ENCODE measurements around the gene CMTM7. TPM values are rescaled to one million over a fixed set of nuclear protein-coding genes. Genes with fewer than 3 reads are reported as not detected.

Gene CMTM7
- polyA plus RNA-seq, 1 of the 3 experiments (the other 2 are of a cell fraction) = 50.1 TPM

- TF ChIP-seq REST (IDR thresholded peaks at IDR 0.05; ENCODE audit: low read depth, low read length) = no peak
- TF ChIP-seq, protein P1, sequence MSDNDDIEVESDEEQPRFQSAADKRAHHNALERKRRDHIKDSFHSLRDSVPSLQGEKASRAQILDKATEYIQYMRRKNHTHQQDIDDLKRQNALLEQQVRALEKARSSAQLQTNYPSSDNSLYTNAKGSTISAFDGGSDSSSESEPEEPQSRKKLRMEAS (IDR thresholded peaks at IDR 0.05; ENCODE audit: low read depth) = no peak
- no peak for TF ChIP-seq FOXJ3 (CRISPR knock-in tag; IDR thresholded peaks at IDR 0.05)
- no peak for TF ChIP-seq YY1 (IDR thresholded peaks at IDR 0.05; ENCODE audit: low read depth)
- no peak for TF ChIP-seq RCOR1 (IDR thresholded peaks at IDR 0.05; ENCODE audit: low read length)
- 89% methylated on average over 2 of the region's 2 CpGs for WGBS (ENCODE audit: low lambda C conversion rate)
- H3K36me3 ChIP-seq (replicated peaks in 1 of 2; ENCODE audit: control insufficient read depth in 1 of 2, insufficient read depth in 2 of 2, low read length in 1 of 2) = no peaks in the 10 kb centered on the region
- H3K9ac ChIP-seq = no peak overlapping the region
- 0 out of 4 replicates have a peak overlapping the region, but pooled peaks of 1 of the 2 experiments have one; percentile 7 for H3K27ac ChIP-seq (ENCODE audit: low read depth in 2 of 2, low read length in 1 of 2)
- POLR2A ChIA-PET = no interaction called here
- H3K9me3 ChIP-seq = no peaks in the 10 kb centered on the region
- no peak overlapping the region for H3K4me2 ChIP-seq
- H3K27me3 ChIP-seq (ENCODE audit: insufficient read depth) = no peaks in the 10 kb centered on the region
- H3K4me1 ChIP-seq (ENCODE audit: control insufficient read depth in 1 of 2, insufficient read depth in 2 of 2, low read depth in 1 of 2, low read length in 1 of 2) = peaks cover 0 to 12% of the 10 kb centered on the region in 2 experiments; a peak in 1 of 4 replicates
- H3K9me2 ChIP-seq = no peaks in the 10 kb centered on the region
- peaks cover 68% of the 10 kb centered on the region for H3K79me2 ChIP-seq (ENCODE audit: insufficient read depth)
- H2AFZ ChIP-seq (ENCODE audit: low read depth) = no peak overlapping the region
- no peaks in the 10 kb centered on the region for H4K20me1 ChIP-seq (ENCODE audit: insufficient read depth)
- no peak overlapping the region for H3K4me3 ChIP-seq (ENCODE audit: low read depth in 2 of 2, low read length in 1 of 2)
- peaks cover 14% of the 10 kb centered on the region for H3F3A ChIP-seq (replicated peaks; ENCODE audit: insufficient read depth)
- DNase-seq = no peak
- CTCF ChIA-PET = interaction anchor here (1.1 to 4.4 kb wide), 3 partner anchors 10 to 72 kb away, joined by 4 to 34 read pairs (median 9); no protein-coding TSS in a partner anchor
These were observed 3.8 kb downstream of the CMTM7 start for GRCh38 chr3:32395496-32395895.

- CTCF ChIA-PET = interaction anchor here (0.8 to 4.4 kb wide), 5 partner anchors 14 to 221 kb away, joined by 3 to 34 read pairs (median 4); no protein-coding TSS in a partner anchor
- WGBS (ENCODE audit: low lambda C conversion rate) = 70% methylated on average over 2 of the region's 2 CpGs
- Histone ChIP-seq H3K79me2 (ENCODE audit: insufficient read depth) (peaks cover 82% of the 10 kb centered on the region), H3K9ac (no peak overlapping the region), H3K4me3 (ENCODE audit: low read depth in 2 of 2, low read length in 1 of 2) (no peak overlapping the region), H4K20me1 (ENCODE audit: insufficient read depth) (no peaks in the 10 kb centered on the region), H3K9me3 (no peaks in the 10 kb centered on the region), H3K4me2 (no peak overlapping the region), H3F3A (replicated peaks; ENCODE audit: insufficient read depth) (peaks cover 21% of the 10 kb centered on the region), H3K27me3 (ENCODE audit: insufficient read depth) (no peaks in the 10 kb centered on the region), H3K36me3 (replicated peaks in 1 of 2; ENCODE audit: control insufficient read depth in 1 of 2, insufficient read depth in 2 of 2, low read length in 1 of 2) (no peaks in the 10 kb centered on the region), H3K27ac (ENCODE audit: low read depth in 2 of 2, low read length in 1 of 2) (no peak overlapping the region), H3K9me2 (no peaks in the 10 kb centered on the region), H3K4me1 (ENCODE audit: control insufficient read depth in 1 of 2, insufficient read depth in 2 of 2, low read depth in 1 of 2, low read length in 1 of 2) (peaks cover 7 to 10% of the 10 kb centered on the region in 2 experiments; a peak in 3 of 4 replicates), H2AFZ (ENCODE audit: low read depth) (no peak overlapping the region)
- no peak for TF ChIP-seq NRF1 (IDR thresholded peaks at IDR 0.05; ENCODE audit: low read depth, low read length)
- no peak for TF ChIP-seq PBX3 (IDR thresholded peaks at IDR 0.05)
- TF ChIP-seq POLR2AphosphoS5 (IDR thresholded peaks at IDR 0.05; ENCODE audit: low read depth, low read length) = no peak
- TF ChIP-seq FOSL2 (IDR thresholded peaks at IDR 0.05; ENCODE audit: borderline replicate concordance, low read depth) = no peak
- no peak for TF ChIP-seq RCOR1 (IDR thresholded peaks at IDR 0.05; ENCODE audit: low read length)
- TF ChIP-seq GATA2 (CRISPR knock-in tag; IDR thresholded peaks at IDR 0.05) = no peak
- no peak for TF ChIP-seq MXI1 (IDR thresholded peaks at IDR 0.05; ENCODE audit: low read depth, low read length)
- no peak for TF ChIP-seq SMC3 (IDR thresholded peaks at IDR 0.05; ENCODE audit: low read depth, low read length)
- no peak for TF ChIP-seq TCF12 (IDR thresholded peaks at IDR 0.05)
- TF ChIP-seq RAD21 (IDR thresholded peaks at IDR 0.05; ENCODE audit: low read length) = no peak
- no peak for TF ChIP-seq EP300 (IDR thresholded peaks at IDR 0.05; ENCODE audit: borderline replicate concordance in 1 of 2, low read depth in 1 of 2, low read length in 1 of 2)
- TF ChIP-seq ZBTB33 (IDR thresholded peaks at IDR 0.05; ENCODE audit: borderline replicate concordance, low read depth) = no peak
- TF ChIP-seq RXRA (IDR thresholded peaks at IDR 0.05; ENCODE audit: borderline replicate concordance, low read depth) = no peak
- no peak for TF ChIP-seq REST (IDR thresholded peaks at IDR 0.05; ENCODE audit: low read depth, low read length)
- POLR2A ChIA-PET = no interaction called here
- DNase-seq = no peak
These were observed 6.3 kb downstream of the CMTM7 start for GRCh38 chr3:32397941-32398340.

Measured in SK-N-SH (cell line).